SW480 (cell line): Measurements from ENCODE around the gene RNF40.
"Not testable (repeated sequence)": the region's sequence is repeated elsewhere in the genome, so short reads cannot be mapped to it uniquely, and the experiment has no call there.

Source experiments
- DNase-seq: peaks from one replicate; pipeline ENCODE4 v3.0.0-alpha.2; 2016; ENCODE audit warnings: low spot score

Gene RNF40

DNA sequence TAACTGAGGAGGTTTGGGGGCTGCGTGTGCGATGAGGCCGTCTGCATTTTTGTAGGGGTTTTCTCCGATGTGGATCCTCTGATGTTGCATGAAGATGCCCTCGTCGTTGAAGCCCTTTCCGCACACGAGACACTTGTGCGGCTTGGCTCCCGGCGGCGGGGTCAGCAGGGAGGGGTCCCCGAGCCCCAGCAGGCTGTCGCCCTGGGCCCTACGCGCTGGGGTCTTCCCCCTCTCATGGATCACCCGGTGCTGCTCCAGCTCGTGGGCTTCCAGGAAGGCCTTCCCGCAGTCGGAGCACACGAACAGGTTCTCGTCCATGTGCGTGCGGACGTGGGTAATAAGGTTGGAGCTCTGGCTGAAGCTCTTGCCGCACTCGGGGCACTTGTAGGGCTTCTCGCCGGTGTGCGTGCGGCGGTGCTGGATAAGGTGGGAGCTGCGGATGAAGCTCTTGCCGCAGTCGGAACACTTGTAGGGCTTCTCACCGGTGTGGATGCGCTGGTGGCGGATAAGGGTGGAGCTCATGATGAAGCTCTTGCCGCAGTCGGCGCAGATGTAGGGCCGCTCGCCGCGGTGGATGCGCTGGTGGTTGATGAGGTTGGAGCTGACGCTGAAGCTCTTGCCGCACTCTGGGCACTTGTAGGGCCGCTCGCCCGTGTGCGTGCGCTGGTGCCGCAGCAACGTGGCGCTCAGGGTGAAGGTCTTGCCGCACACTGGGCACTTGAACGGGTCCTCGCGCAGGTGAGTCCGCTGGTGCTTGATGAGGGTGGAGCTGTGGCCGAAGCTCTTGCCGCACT is 20.6 kb downstream of the RNF40 start:
- DNase-seq, result no peak

DNA sequence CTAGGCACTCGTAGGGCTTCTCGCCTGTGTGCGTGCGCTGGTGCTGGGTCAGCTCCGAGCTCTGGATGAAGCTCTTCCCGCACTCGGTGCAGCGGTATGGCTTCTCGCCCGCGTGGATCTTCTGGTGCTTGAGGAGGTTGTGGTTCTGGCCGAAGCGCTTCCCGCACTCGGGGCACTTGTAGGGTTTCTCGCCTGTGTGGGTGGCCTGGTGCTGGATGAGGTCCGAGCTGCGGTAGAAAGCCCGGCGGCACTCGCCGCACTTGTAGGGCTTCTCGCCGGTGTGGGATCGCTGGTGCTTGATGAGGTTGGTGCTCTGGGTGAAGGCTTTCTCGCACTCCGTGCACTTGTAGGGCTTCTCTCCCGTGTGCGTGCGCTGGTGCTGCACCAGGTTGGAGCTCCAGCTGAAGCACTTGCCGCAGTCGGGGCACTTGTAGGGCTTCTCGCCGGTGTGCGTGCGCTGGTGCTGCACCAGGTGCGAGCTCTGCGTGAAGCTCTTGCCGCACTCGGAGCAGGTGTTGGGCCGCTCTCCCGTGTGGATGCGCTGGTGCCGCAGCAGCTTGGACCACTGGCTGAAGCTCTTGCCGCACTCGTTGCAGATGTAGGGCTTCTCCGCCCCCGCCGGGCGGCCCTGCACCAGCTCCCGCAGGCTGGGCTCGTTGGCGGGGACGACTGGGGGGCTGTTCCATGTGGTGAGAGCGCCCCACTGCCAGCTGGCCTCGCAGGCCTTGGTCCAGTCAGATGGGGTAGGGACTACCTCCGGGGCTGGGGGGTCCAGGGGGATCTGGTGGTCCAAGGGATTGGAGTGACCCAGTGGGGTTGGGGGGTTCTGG is 21.4 kb downstream of the RNF40 start:
- no peak for DNase-seq

DNA sequence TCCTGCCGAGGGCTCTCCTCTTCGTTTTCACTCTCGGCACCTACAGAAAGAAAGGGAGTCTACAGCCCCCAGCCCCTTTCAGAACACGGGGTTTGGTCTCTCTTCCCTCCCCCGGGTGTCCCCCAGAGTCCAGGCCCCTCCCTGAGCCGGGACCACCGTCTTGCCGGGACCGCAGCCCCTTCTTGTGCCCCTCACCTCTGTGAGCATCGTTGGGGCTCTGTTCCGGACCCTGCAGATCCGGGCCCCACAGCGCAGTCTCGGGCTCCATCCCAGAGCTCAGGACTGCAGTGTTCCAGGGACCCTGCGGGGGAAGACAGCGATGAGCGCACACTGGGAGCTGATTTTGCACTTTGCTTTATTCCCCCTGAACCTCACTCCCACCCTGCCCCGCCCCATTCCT is 22.1 kb downstream of the RNF40 start:
- DNase-seq, result no peak

DNA sequence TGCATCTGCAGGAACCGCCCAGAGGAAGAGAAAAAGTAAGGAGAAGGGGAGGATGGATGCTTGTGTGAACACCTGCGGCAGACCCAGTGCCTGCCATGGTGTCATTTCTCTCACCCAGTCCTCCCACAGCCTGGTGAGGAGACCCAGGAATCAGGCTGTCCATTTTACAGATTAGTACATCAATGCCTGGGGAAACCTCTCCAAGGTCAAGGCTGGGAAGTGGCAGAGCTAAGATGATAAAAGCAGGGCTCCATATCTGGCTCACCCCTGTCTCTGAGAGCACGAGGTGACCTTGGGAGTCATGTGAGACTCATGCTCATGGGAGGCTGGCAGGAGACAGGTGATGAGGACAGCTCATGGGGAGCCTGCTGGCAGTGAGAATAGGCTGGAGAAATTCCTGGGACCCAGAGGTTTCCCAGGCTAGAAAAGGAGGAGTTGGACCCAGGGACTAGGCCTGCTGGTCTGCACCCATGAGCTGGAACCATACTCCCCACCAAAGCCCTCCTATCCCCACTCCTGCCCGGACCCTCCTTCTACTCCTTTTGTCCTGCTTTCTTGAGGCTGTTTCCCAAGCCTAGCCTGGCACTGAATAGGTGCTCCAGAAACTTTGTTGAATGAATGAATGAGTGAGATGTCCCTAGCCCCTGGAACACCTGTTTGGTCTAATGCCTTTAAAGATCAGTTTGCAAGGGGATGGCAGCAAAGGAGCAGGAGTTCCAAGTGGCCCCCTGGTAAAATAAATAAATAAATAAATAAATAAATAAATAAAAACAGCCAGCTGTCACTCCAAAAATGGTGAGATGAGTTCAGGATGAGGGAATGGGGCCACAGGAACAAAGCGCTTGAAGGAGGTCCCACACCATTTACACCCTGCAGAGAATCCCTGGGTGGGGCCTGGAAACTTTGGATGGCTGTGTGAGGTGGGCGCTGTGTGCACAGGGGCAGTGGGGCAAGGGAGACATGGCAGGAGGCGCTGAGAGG is 23.3 kb downstream of the RNF40 start:
- DNase-seq, result no peak

DNA sequence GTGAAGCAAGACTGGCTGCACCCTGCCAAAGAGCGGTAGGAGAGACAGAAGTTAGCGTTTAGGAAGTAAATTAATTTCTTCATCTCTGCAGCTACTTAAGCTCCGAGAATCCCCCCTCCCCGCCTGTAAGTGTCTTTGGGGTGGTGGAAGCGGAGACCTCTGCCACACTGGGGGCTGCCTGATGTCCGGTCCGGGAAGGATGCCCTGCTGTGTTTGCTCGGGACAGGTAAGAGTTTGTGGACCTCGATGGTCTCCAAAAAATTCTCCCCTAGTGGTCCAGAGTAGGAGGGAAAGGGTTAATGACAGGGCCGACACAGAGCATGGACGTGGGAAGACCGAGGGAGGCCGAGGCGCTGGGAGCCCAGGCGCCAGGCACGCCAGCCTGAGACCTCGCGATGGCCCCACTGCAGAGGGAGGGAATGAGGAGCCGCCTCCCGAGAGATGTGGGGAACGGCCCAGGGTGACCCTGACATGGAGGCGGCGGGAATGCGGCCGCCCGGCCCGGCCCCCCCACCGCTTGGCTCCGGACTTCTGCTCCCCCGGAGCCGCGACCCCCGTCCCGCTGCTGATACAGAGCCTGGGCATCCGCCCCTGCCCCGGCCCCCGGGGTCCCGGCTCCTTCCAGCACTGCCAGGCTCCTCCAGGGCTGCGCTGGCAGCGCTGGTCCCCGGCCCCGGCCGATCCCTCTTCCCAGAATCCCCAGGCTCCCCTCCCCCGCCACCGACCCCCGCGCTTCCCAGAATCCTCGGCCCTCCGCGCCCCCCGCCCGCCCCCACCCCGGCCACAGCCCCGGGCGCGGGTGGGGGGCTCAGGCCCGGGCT is 24.2 kb downstream of the RNF40 start:
- DNase-seq, result peak; percentile 41

DNA sequence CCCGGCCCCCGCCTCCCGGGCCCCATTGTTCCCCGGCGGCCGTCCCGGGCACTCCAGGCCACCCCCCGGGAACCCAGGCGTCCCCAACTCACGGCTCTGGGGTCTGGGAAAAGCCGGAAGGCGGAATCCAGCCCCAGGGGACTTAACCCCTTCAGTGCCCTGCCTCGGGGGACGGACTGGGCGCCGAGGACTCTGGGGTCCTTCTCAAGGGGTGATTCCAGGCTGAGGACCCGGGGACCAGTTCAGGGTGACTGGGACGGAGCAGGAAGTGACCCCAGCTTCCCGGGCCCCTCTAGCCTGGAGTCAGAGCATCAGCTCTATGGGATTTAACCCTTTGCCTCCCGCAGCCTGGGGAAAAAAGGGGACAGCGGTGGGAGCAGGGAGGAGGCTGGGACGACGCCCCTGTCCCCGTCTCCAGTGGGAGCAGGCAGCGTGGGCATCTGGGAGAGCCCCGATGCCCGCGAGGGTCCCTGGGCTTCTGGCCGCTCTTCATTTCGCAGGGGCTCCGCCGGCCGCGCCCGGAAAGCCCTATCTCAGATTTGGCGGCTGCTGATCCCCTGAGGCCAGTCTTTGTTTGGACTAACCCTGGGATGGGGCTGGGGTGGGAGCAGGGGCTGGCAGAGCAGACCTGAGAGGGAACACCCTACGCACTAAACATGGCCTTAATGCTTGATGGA is 25.0 kb downstream of the RNF40 start, which contains the start of gene ZNF629:
Gene ZNF629 (minus strand): TSS at position 270 of the 677 bp plus-strand sequence. CDS start 2,723 bp downstream, outside the sequence.
- DNase-seq, result peak; percentile 67

DNA sequence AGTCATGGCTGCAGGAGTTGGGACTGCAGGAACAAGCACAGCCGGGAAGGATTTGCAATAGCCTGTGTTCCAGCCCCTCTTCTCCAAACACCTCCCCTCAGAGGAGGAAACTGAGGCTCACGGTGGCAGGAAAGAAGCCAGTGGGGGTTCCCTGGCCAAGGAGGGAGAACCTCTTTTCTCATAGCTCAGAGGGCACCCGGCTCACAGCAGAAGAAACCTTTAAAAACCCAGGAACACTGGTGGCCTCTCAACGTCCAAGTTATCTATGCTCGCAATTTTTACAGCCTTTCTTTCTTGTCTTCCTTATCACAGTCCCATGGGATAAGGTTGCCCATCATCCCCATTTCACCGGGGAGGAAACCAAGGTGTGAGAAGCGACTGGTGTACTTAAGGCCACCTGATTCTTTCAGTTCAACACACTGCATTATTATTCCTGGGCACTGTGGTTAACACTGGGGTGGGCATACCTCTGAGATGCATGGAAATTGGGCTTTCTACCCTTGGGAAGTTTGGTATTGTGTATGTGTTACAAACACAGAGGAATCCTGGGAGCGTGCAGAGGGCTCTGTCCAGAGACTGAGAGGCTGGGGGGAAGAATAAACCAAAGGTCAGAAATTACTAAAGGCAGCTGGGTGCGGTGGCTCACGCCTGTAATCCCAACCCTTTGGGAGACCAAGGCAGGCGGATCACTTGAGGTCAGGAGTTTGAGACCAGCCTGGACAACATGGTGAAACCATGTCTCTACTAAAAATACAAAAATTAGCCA is 25.7 kb downstream of the RNF40 start:
- no peak for DNase-seq

DNA sequence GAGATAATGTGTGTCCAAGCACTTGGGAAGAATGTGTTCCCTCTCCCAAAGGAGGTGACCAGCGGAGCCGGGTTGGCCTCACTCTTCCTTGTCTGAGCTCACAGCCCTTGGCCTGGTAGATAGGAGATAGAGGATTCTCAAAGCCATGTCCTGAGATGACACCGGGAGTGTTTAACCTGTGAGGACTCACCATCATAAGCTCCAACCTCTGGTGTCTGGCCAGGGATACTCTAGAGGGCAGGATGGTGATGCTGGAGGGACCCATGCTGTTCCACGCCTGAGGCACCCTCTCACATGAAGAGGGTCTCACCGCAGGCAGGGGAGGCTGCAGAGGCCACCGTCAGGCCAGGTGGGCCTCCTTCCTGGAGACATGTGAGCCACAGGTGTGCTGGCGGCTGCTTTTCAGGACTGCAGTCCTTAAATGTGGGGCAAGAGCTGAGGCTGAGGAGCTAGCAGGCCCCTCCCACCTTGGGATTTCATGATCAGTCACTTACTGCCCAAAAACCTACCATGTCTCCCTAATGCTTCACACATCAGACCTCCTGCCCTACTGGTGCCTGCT is 31.5 kb downstream of the RNF40 start:
- DNase-seq, result no peak

DNA sequence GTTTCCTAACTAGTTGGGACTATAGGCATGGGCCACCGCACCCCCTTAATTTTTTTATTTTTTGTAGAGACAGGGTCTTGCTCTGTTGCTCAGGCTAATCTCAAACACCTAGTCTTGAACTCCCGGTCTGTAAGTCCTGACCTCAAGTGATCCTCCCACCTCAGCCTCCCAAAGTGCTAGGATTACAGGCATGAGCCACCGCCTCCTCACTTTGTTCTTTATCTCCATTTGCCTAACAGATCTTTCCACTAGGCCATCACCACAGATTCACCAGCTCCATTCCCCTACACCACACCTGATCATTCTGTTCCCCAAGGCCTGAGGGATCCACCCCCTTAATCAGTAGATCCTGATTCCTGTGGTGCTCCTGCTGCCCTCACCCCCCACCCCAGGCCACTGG is 32.5 kb downstream of the RNF40 start:
- DNase-seq, result no peak

DNA sequence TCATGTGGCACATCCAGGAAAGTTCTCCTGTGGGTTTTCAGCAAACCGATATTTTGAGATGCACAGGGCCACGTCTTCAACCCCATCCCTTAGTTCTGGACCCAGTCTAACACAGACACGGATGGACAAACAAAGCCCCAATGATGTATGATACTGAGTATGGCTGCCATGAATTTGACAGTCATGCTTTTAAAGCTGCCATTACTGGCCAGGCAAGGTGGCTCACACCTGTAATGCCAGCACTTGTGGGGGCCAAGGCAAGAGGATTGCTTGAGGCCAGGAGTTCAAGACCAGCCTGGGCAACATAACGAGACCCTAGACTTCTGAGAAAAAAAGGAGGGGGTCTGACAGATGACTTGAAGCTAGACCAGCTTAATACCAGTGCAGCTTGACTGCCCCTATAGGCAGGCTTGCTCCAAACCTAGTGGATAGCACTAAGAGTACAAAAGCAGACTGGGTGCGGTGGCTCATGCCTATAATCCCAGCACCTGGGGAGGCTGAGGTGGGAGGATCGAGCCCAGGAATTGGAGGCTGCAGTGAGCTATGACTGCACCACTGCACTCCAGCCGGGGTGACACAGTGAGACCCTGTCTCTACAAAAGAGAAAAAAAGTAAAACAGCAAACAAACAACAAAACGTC is 35.7 kb downstream of the RNF40 start:
- no peak for DNase-seq

DNA sequence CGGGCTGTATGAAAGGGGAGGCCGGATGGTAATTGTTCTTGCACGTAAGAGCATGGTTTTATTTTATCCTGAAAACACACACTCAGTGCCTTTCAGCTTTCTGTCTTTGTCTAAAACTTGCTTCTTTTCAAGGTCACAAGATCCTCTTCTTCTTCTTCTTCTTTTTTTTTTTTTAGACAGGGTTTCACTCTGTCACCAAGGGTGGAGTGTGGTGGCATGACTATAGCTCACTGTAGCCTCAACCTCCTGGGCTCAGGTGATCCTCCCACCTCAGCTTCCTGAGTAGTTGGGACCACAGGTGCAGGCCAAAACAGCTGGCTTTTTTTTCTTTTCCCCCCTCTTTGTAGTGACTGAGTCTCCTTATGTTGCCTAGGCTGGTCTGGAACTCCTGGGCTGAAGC is 40.8 kb downstream of the RNF40 start:
- DNase-seq, result no peak

DNA sequence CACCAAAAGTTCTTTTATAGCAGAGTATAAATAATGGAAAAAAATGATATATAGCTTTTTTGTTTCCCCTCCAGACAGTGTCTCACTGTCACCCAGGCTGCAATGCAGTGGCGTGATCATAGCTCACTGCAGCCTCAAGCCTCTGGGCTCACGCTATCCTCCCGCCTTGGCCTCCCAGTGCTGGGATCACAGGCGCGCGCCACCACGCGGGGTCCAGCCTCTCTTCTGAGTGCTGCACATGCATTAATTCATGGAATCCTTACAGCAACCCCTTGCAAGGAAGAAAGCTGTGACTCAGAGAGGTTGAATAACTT is 42.9 kb downstream of the RNF40 start:
- no peak for DNase-seq

DNA sequence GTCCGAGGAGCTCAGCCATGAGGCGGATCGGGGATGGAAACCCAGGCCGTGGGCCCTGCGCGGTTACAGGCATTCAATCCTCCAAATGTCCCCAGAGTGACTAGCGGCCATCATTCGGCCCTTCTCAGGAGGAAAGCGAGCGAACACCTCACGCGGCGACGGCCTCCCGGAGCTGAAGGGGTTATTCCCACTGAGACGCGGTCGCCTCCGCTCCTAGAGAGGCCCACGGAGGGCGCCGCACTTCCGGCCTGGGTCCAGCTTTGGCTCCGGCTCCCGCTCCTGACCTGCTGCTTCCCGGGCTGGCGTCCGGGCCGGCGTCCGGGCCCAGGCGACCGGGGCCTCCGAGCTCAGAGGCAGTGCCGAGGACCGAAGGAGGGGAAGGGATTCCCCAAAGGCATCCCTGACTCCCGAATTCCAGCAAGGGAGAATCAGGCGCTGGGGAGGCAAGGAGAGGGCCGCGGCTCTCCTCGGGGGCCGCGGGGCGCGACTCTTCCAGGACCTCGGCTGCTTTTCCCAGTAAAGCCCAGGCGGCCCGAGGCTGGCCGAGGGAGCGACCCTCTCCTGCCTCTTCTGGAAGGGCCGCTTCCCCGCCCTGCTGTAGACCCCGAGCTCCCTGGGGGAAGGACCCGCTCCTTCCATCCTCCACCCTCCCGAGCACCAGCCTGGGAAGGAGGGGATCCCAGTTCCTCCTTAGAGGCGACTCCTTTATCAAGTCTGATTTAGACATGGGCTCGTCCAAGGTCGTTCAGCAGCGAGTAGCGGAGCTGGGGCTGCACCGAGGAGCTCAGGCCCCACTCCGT is 43.4 kb downstream of the RNF40 start:
- peak; percentile 80 for DNase-seq

DNA sequence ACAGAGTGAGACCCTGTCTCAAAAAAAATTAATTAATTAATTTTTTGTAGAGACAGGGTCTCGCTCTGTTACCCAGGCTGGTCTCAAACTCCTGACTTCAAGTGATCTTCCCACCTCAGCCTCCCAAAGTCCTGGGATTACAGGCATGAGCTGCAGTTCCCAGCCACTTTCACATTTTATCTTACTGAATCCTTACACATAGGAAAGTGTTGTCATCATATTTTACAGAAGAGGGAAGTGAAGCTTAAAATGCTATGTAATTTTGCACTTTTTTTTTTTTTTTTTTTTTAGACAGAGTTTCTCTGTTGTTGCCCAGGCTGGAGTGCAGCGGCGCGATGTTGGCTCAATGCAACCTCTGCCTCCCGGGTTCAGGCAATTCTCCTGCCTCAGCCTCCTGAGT is 46.0 kb downstream of the RNF40 start:
- DNase-seq, result no peak

DNA sequence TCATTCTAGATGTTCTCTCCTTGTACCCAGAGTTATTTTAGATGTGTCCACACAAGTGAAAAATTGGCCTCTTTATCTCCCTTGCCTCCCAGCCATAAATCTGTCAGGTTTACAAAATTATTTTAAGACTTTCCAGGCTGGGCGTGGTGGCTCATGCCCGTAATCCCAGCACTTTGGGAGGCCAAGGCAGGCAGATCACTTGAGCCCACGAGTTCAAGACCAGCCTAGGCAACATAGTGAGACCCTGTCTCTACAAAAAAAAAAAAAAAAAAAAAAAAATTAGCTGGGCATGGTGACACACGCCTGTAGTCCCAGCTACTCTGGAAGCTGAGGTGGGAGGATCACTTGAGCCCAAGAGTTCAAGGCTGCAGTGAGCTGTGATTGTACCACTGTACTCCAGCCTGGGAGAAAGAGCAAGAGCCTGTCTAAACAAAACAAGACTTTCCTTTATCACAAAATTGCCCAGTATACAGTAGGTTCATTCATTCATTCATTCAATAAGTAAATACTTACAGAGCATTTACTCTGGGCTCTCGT is 46.8 kb downstream of the RNF40 start:
- not testable (repeated sequence) for DNase-seq

DNA sequence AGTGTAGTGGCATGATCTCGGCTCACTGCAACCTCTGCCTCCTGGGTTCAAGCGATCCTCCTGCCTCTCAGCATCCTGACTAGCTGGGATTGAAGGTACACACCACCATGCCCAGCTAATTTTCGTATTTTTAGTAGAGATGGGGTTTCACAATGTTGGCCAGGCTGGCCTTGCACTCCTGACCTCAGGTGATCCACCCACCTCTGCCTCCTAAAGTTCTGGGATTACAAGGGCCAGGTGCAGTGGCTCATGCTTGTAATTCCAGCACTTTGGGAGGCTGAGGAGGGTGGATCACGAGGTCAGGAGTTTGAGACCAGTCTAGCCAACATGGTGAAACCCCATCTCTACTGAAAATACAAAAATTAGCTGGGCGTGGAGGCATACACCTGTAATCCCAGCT is 47.6 kb downstream of the RNF40 start:
- DNase-seq, result not testable (repeated sequence)

DNA sequence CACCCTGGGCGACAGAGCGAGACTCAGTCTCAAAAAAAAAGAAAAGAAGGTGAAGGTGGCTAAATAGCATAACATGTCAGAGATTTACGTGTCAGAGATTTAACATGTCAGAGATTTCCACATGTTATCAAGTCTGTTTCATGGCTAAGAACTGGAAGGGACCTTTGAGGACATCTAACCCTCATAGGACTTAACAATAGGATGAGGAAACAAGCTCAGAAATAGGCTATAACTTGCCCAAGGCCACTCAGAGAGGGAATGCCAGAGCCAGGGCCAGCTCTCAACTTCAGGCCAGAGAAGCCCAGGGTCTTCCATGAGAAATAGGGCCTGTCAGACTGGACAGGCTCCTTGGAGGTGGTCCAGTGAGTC is 51.7 kb downstream of the RNF40 start:
- DNase-seq, result no peak

DNA sequence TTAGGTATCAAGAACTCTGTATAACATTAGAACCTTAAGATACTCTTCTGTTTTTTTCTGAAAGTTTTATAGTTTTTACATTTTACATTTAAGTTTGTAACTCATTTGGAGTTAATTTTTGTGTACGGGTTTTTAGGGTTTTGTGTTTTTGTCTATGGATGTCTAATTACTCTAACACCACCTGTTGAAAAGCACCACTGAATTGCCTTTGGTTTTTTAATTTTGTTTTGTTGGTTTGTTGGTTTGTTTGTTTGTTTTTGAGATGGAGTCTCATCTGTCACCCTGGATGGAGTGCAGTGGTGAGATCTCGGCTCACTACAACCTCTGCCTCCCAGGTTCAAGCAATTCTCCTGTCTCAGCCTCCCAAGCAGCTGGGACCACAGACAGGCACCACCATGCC is 54.6 kb downstream of the RNF40 start:
- no peak for DNase-seq
